ENCODE measurements around the gene MAN2B2. TPM values are rescaled to one million over a fixed set of nuclear protein-coding genes. Genes with fewer than 3 reads are reported as not detected.
"Not testable (repeated sequence)": the region's sequence is repeated elsewhere in the genome, so short reads cannot be mapped to it uniquely, and the experiment has no call there.

The MAN2B2 gene
- total RNA-seq, 1 donor from 2014 or later: 6.9 TPM

- no peak for DNase-seq
These were observed 70.0 kb downstream of the MAN2B2 start for GRCh38 chr4:6644792-6645530.

DNA sequence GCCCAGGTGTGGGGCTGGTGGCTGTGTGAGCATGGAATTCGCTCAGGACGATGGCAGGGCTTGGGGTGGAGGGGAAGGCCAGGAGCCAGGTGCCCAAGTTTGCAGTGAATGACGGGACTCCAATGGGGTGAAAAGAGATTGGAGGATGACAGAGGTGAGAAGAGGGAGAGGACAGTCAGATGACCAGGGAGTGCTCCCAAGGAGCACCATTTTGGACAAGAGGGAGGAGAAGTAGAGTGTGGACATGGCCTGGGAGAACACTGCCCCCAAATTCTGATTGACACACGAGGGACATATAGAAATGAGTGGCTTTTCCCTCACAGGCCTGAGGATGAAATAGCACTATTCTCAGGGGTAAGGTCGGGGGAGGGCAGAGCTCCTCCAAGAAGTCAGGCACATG lies 72.2 kb downstream of the MAN2B2 start:
- DNase-seq: no peak

- DNase-seq: no peak
These were observed 72.7 kb downstream of the MAN2B2 start for GRCh38 chr4:6647582-6648230.

- no peak for DNase-seq
These were observed 74.2 kb downstream of the MAN2B2 start for GRCh38 chr4:6649216-6649615.

DNA sequence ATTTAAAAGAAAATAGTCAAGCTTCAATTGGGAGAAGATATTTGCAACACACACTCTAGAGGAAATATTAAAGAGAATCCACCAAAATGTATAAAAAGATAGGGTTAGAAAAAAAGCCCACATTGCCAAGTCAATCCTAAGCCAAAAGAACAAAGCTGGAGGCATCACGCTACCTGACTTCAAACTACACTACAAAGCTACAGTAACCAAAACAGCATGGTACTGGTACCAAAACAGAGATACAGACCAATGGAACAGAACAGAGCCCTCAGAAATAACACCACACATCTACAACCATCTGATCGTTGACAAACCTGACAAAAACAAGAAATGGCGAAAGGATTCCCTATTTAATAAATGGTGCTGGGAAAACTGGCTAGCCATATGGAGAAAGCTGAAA lies 79.2 kb downstream of the MAN2B2 start:
- DNase-seq: not testable (repeated sequence)

GRCh38 chr4:6655291-6655690 lies 80.3 kb downstream of the MAN2B2 start:
- not testable (repeated sequence) for DNase-seq

GRCh38 chr4:6655924-6656323 lies 80.9 kb downstream of the MAN2B2 start:
- DNase-seq: no peak

DNA sequence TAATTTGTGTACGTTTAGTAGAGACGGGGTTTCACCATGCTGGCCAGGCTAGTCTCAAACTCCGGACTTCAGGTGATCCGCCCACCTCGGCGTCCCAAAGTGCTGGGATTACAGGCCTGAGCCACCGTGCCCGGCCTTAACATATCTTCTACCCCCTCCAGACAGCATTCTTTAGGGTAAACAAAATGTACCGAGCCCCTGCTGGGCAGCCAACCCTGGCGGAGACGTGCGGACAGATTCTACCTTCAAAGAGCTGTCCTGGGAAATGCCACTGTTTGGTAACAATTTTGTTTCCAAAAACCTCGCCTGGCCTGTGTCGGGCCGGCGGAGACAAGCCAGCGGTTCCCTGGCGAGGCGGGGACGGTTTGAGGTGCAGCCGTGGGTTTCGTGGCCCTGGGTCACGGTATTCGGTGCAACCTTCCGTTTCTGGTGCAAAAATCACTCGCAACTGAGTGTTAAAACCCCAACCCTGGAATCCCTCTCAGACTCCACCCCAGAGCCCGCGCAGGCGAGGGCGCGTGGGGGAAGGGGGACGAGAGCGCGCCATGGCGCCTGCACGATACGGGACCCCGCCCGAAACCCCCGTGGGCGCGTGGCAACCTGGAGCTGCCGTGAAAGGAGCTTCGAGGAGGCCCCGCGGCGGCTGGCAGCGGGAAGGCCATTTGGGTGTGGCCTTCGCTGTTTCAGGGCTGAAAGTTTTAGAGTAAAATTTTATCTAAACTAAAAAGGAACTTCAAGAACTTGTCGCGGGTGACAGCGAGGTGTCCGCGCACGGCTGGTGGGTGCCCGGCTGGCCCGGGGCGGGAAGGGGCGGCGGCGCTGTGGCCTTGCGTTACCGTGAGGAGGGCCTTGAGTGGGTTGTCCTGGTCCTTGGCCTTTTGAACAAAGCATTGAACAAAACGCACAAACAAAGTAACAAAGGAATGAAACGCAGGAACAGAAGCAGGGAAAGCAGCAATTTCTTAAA lies 82.5 kb downstream of the MAN2B2 start:
- no peak for DNase-seq

DNA sequence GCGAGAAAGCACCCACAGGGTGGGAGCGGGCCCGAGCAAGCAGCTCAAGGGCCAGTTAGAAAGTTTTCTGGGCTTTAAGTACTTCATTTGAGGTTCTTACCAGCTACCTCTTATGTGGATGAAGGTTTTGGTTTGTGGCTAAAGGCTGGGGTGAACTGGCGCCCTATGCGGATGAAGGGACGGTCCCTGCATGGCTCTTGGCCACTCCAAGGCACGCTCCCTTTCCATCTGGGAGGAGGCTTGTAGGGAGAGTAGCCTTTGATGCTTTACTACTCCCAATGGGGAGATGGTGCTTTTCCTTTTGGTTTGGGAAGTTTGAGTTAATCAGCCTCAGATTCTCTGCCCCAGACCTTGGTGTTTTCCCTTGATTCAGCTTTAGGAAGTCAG lies 83.2 kb downstream of the MAN2B2 start:
- no peak for DNase-seq

DNA sequence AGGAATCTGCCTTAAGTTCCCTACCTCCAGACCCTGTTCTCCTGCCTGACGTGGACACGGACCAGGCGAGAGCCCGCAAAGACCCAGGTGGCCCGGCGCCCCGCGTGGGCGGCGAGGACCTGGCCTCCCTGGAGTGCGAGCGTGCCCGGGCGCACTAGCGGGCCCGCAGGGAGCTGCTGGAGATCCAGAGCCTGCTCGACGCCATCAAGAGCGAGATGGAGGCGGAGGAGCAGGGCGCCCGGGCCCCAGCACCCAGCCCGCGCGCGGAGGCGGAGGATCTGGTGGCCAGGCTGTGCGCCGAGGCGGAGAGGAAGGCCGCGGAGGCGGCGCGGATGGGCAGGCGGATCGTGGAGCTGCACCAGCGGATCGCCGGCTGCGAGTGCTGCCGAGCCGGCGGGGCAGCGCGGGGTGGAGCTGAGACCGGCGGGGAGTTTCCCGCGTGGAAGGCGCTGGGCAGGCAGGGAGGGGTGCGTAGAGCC lies 83.6 kb downstream of the MAN2B2 start:
- no peak for DNase-seq

DNA sequence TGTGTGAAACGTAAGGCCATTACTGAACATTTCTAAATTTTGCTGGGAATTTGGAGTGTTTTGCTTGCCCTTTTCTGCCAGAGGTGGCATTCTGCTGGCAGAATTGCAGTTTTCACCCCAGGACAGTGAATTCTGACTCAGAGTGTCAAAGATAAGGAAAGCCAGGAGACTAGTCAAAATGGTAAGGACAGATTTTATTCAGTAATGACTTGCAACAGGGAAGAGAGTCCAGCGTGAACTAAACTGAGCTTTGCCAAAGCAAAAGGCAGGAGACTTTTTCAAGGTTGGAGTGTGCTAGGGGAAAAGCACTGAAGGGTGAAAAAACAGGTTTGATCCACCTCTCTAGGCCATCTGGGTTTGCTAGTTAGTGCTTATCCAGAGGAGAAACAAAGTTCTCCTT lies 84.9 kb downstream of the MAN2B2 start:
- DNase-seq: no peak

- DNase-seq: no peak
These were observed 85.4 kb downstream of the MAN2B2 start for GRCh38 chr4:6660430-6660829.

- DNase-seq: no peak
These were observed 87.6 kb downstream of the MAN2B2 start for GRCh38 chr4:6662591-6662990.

- DNase-seq: no peak
These were observed 88.8 kb downstream of the MAN2B2 start for GRCh38 chr4:6663596-6664393.

DNA sequence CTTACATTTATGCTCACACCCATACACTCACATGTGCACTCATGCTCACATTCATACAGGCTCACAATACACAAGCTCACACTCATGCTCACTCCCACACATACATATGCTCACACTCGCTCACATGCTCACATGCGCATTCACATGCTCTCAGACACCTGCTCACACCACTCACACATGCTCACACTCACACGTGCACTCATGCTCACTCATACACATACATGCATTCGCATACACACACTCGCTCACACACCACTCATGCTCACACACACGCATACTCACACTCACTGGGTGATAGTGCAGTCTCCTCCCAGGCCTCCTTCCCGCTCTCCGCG lies 90.3 kb downstream of the MAN2B2 start:
- no peak for DNase-seq

GRCh38 chr4:6668391-6668790 lies 93.4 kb downstream of the MAN2B2 start:
- DNase-seq: no peak

GRCh38 chr4:6671648-6672047 lies 96.7 kb downstream of the MAN2B2 start:
- no peak for DNase-seq

DNA sequence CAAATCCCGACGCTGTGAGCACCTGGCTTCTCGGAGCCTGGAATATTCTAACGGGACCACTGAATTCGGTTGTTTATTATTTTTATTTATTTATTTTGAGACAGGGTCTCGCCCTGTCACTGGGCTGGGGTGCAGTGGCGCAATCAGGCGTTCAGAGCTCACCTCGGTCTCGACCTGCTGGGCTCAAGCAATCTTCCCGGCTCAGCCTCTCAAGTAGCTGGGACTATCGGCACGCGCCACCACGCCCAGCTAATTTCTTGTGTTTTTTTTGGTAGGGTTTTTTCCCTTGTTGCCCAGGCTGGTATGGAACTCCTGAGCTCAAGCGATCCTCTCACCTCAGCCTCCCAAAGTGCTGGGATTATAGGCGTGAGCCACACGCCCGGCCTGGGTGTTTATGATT lies 97.1 kb downstream of the MAN2B2 start:
- DNase-seq: no peak

DNA sequence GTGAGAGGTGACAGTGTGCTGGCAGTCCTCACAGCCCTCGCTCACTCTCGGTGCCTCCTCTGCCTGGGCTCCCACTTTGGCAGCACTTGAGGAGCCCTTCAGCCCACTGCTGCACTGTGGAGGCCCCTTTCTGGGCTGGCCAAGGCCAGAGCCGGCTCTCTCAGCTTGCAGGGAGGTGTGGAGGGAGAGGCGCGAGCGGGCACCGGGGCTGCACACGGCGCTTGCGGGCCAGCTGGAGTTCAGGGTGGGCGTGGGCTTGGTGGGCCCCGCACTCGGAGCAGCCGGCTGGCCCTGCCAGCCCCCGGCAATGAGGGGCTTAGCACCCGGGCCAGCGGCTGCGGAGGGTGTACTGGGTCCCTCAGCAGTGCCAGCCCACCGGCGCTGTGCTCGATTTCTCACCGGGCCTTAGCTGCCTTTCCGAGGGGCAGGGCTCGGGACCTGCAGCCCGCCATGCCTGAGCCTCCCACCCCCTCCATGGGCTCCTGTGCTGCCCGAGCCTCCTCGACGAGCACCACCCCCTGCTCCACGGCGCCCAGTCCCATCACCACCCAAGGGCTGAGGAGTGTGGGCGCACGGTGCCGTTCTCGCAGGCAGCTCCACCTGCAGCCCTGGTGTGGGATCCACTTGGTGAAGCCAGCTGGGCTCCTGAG lies 97.7 kb downstream of the MAN2B2 start:
- not testable (repeated sequence) for DNase-seq

Measured in occipital lobe (tissue), 2 donors.